Measurements from ENCODE around the gene TPST2. TPM values are rescaled to one million over a fixed set of nuclear protein-coding genes. Genes with fewer than 3 reads are reported as not detected.
"Not testable (repeated sequence)": the region's sequence is repeated elsewhere in the genome, so short reads cannot be mapped to it uniquely, and the experiment has no call there.

Gene TPST2
- total RNA-seq, 3 donors from 2014 or later, result 32.5 to 45.4 (median 38.8) TPM

- ATAC-seq (no peak), DNase-seq (no peak)
- Mint-ChIP-seq H3K4me1 (ENCODE audit: low read depth) (peaks cover 4% of the 10 kb centered on the region), H3K4me3 (no peak within 1 kb of the TSS), H3K36me3 (ENCODE audit: insufficient read depth) (no peaks in the 10 kb centered on the region), H3K9me3 (no peaks in the 10 kb centered on the region), H3K27me3 (ENCODE audit: low read depth) (peaks cover 2% of the 10 kb centered on the region)
Measured at GRCh38 chr22:26617271-26618199, 27.6 kb upstream of the TPST2 start, which contains the start of gene CRYBB1. Gene CRYBB1, minus strand, starts transcription at chr22:26618027. Its CDS starts 1,708 bp downstream, at chr22:26616319.

- no peaks in the 10 kb centered on the region for H3K36me3 Mint-ChIP-seq (ENCODE audit: insufficient read depth)
Measured at GRCh38 chr22:26616650-26617049, 26.7 kb upstream of the TPST2 start.

GRCh38 chr22:26615830-26616435 lies 26.0 kb upstream of the TPST2 start:
- H3K36me3 Mint-ChIP-seq (ENCODE audit: insufficient read depth), result no peaks in the 10 kb centered on the region
- ATAC-seq, result no peak
- DNase-seq, result no peak
- no peak overlapping the region for H3K4me3 Mint-ChIP-seq
- H3K9me3 Mint-ChIP-seq, result no peaks in the 10 kb centered on the region
- H3K4me1 Mint-ChIP-seq (ENCODE audit: low read depth), result peaks cover 4% of the 10 kb centered on the region
- peaks cover 2% of the 10 kb centered on the region for H3K27me3 Mint-ChIP-seq (ENCODE audit: low read depth)

More at GRCh38 chr22:26616650-26617049, 26.7 kb upstream of the TPST2 start:
- peaks cover 4% of the 10 kb centered on the region for H3K4me1 Mint-ChIP-seq (ENCODE audit: low read depth)
- no peak for DNase-seq
- no peak for ATAC-seq
- no peak overlapping the region for H3K4me3 Mint-ChIP-seq
- H3K27me3 Mint-ChIP-seq (ENCODE audit: low read depth), result peaks cover 2% of the 10 kb centered on the region
- H3K9me3 Mint-ChIP-seq, result no peaks in the 10 kb centered on the region

GRCh38 chr22:26615149-26615548 lies 25.2 kb upstream of the TPST2 start:
- H3K27me3 Mint-ChIP-seq (ENCODE audit: low read depth), result peaks cover 2% of the 10 kb centered on the region
- no peak overlapping the region for H3K4me3 Mint-ChIP-seq
- no peaks in the 10 kb centered on the region for H3K36me3 Mint-ChIP-seq (ENCODE audit: insufficient read depth)
- ATAC-seq (no peak), DNase-seq (no peak)
- H3K4me1 Mint-ChIP-seq (ENCODE audit: low read depth), result peaks cover 12% of the 10 kb centered on the region
- no peaks in the 10 kb centered on the region for H3K9me3 Mint-ChIP-seq

- Mint-ChIP-seq H3K4me3 (no peak overlapping the region), H3K36me3 (ENCODE audit: insufficient read depth) (no peaks in the 10 kb centered on the region), H3K9me3 (no peaks in the 10 kb centered on the region), H3K27me3 (ENCODE audit: low read depth) (peaks cover 2% of the 10 kb centered on the region), H3K4me1 (ENCODE audit: low read depth) (peaks cover 21% of the 10 kb centered on the region)
- ATAC-seq, result no peak
- DNase-seq, result no peak
Measured at GRCh38 chr22:26614322-26614721, 24.4 kb upstream of the TPST2 start.

- H3K9me3 Mint-ChIP-seq; DNase-seq; H3K27me3 Mint-ChIP-seq (ENCODE audit: low read depth); ATAC-seq; H3K4me3 Mint-ChIP-seq; H3K36me3 Mint-ChIP-seq (ENCODE audit: insufficient read depth): not testable (repeated sequence)
- H3K4me1 Mint-ChIP-seq (ENCODE audit: low read depth), result peaks cover 23% of the 10 kb centered on the region
Measured at GRCh38 chr22:26613753-26614152, 23.8 kb upstream of the TPST2 start.

GRCh38 chr22:26612652-26613051 lies 22.7 kb upstream of the TPST2 start:
- H3K9me3 Mint-ChIP-seq, result no peaks in the 10 kb centered on the region
- ATAC-seq (no peak), DNase-seq (no peak)
- H3K4me1 Mint-ChIP-seq (ENCODE audit: low read depth), result peaks cover 21% of the 10 kb centered on the region
- H3K27me3 Mint-ChIP-seq (ENCODE audit: low read depth), result peaks cover 2% of the 10 kb centered on the region
- no peaks in the 10 kb centered on the region for H3K36me3 Mint-ChIP-seq (ENCODE audit: insufficient read depth)
- H3K4me3 Mint-ChIP-seq, result no peak overlapping the region

GRCh38 chr22:26610996-26611395 lies 21.1 kb upstream of the TPST2 start:
- Mint-ChIP-seq H3K4me1 (ENCODE audit: low read depth) (peaks cover 25% of the 10 kb centered on the region), H3K9me3 (no peaks in the 10 kb centered on the region), H3K36me3 (ENCODE audit: insufficient read depth) (no peaks in the 10 kb centered on the region), H3K27me3 (ENCODE audit: low read depth) (no peaks in the 10 kb centered on the region), H3K4me3 (no peak overlapping the region)
- DNase-seq, result no peak
- ATAC-seq, result no peak

- no peak overlapping the region for H3K4me3 Mint-ChIP-seq
- H3K9me3 Mint-ChIP-seq, result no peaks in the 10 kb centered on the region
- peaks cover 25% of the 10 kb centered on the region for H3K4me1 Mint-ChIP-seq (ENCODE audit: low read depth)
- ATAC-seq (peak; percentile 66 to 78), DNase-seq (no peak)
- H3K36me3 Mint-ChIP-seq (ENCODE audit: insufficient read depth), result no peaks in the 10 kb centered on the region
- H3K27me3 Mint-ChIP-seq (ENCODE audit: low read depth), result no peaks in the 10 kb centered on the region
Measured at GRCh38 chr22:26610072-26610958, 20.4 kb upstream of the TPST2 start.

GRCh38 chr22:26609287-26609686 lies 19.4 kb upstream of the TPST2 start:
- Mint-ChIP-seq H3K4me3 (no peak overlapping the region), H3K36me3 (ENCODE audit: insufficient read depth) (no peaks in the 10 kb centered on the region), H3K4me1 (ENCODE audit: low read depth) (peaks cover 22% of the 10 kb centered on the region), H3K27me3 (ENCODE audit: low read depth) (no peaks in the 10 kb centered on the region), H3K9me3 (no peaks in the 10 kb centered on the region)
- ATAC-seq (no peak), DNase-seq (no peak)

- DNase-seq (no peak), ATAC-seq (no peak)
- no peaks in the 10 kb centered on the region for H3K9me3 Mint-ChIP-seq
- no peaks in the 10 kb centered on the region for H3K27me3 Mint-ChIP-seq (ENCODE audit: low read depth)
- peaks cover 22% of the 10 kb centered on the region for H3K4me1 Mint-ChIP-seq (ENCODE audit: low read depth)
- H3K36me3 Mint-ChIP-seq (ENCODE audit: insufficient read depth), result no peaks in the 10 kb centered on the region
- no peak overlapping the region for H3K4me3 Mint-ChIP-seq
Measured at GRCh38 chr22:26608129-26608528, 18.2 kb upstream of the TPST2 start.

- no peak for DNase-seq
- no peak for ATAC-seq
- Mint-ChIP-seq H3K36me3 (ENCODE audit: insufficient read depth) (no peaks in the 10 kb centered on the region), H3K27me3 (ENCODE audit: low read depth) (no peaks in the 10 kb centered on the region), H3K9me3 (no peaks in the 10 kb centered on the region), H3K4me3 (no peak overlapping the region), H3K4me1 (ENCODE audit: low read depth) (peaks cover 22% of the 10 kb centered on the region)
Measured at GRCh38 chr22:26606611-26607010, 16.7 kb upstream of the TPST2 start.

GRCh38 chr22:26604368-26604767 lies 14.4 kb upstream of the TPST2 start:
- Mint-ChIP-seq H3K9me3 (no peaks in the 10 kb centered on the region), H3K36me3 (ENCODE audit: insufficient read depth) (no peaks in the 10 kb centered on the region), H3K27me3 (ENCODE audit: low read depth) (no peaks in the 10 kb centered on the region), H3K4me1 (ENCODE audit: low read depth) (peaks cover 7% of the 10 kb centered on the region), H3K4me3 (no peak overlapping the region)
- ATAC-seq, result no peak
- no peak for DNase-seq

GRCh38 chr22:26602127-26602526 lies 12.2 kb upstream of the TPST2 start:
- no peak for ATAC-seq
- DNase-seq, result no peak
- Mint-ChIP-seq H3K9me3 (no peaks in the 10 kb centered on the region), H3K4me3 (no peak overlapping the region), H3K36me3 (ENCODE audit: insufficient read depth) (no peaks in the 10 kb centered on the region), H3K27me3 (ENCODE audit: low read depth) (no peaks in the 10 kb centered on the region), H3K4me1 (ENCODE audit: low read depth) (peaks cover 14% of the 10 kb centered on the region)
